HUES48 (cell line): ENCODE results near the gene C1orf74.
"Not testable (repeated sequence)": the region's sequence is repeated elsewhere in the genome, so short reads cannot be mapped to it uniquely, and the experiment has no call there.

ENCODE experiments used
- H3K27ac ChIP-seq: one replicate; pipeline ENCODE4 v1.7.0; 2013; ENCODE audit warnings: low read depth, low read length, inconsistent platforms
- H3K27me3 ChIP-seq: 2 replicates; pipeline ENCODE4 v1.6.1; 2013; ENCODE audit warnings: mild to moderate bottlenecking, low read length; ENCODE audit not compliant: control insufficient read depth, insufficient read depth
- H3K36me3 ChIP-seq: 2 replicates; pipeline ENCODE4 v1.6.1; 2013; ENCODE audit warnings: low read length; ENCODE audit not compliant: control insufficient read depth, insufficient read depth
- H3K4me1 ChIP-seq: 2 replicates; pipeline ENCODE4 v1.6.1; 2013; ENCODE audit warnings: mild to moderate bottlenecking, low read length; ENCODE audit not compliant: control insufficient read depth, insufficient read depth
- H3K4me3 ChIP-seq: 2 replicates; pipeline ENCODE4 v1.5.1; 2013; ENCODE audit warnings: mild to moderate bottlenecking, low read depth, low read length
- H3K9ac ChIP-seq: 2 replicates; pipeline ENCODE4 v1.6.1; 2013; ENCODE audit warnings: mild to moderate bottlenecking, low read depth, low read length, moderate library complexity
- H3K9me3 ChIP-seq: 2 replicates; pipeline ENCODE4 v1.6.1; 2013; ENCODE audit warnings: low read length; ENCODE audit not compliant: control insufficient read depth, insufficient read depth

C1orf74 gene

GRCh38 chr1:209805341-209805781 lies 21.0 kb upstream of the C1orf74 start:
- Histone ChIP-seq H3K9ac (peak overlapping the region; percentile 65), H3K4me3 (peak overlapping the region; percentile 94), H3K4me1 (peaks cover 5% of the 10 kb centered on the region), H3K27me3 (no peaks in the 10 kb centered on the region), H3K9me3 (no peaks in the 10 kb centered on the region), H3K36me3 (no peaks in the 10 kb centered on the region), H3K27ac (no peak overlapping the region)

DNA sequence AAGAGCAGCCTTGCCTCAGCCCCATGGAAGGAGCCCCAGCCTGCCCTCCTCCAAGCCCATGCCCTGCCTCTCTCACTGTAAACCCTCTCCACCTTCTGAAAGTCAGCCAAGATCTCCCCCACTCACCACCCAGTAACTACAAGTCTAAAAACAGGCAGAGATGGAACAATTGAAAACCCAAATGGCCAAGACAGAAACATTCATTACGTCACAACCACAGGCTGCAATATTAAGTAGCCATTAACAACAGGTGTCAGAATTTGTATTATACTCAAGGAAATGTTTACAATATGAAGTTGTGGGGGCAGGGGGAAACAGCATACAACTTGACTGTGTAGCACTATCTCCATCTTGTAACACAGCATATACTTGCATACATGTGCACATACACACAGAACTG lies 19.2 kb upstream of the C1orf74 start:
- H3K4me1 ChIP-seq: peaks cover 5% of the 10 kb centered on the region
- no peaks in the 10 kb centered on the region for H3K27me3 ChIP-seq
- H3K4me3 ChIP-seq: no peak overlapping the region
- peaks cover 4% of the 10 kb centered on the region; the same call in 1 of the 2 replicates for H3K36me3 ChIP-seq
- H3K9me3 ChIP-seq: no peaks in the 10 kb centered on the region
- no peak overlapping the region for H3K27ac ChIP-seq
- no peak overlapping the region for H3K9ac ChIP-seq

DNA sequence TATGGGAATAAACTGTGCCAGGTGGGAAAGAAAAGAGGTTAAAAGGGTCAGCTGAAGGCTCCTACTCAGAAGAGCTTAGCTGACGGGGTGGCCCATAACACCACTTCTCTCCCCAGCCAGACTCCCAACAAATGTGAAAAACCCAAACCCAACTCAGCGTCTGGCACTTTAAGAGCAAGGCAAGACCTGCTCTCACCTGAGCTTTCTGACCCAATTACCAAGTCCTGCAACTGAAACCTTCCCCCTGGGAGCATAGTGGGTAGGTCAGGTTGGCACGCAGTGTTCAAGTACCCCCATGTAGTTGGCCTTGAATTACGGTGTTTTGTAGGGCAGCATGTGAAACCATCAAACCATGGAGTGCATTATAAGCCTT lies 18.4 kb upstream of the C1orf74 start:
- no peaks in the 10 kb centered on the region for H3K9me3 ChIP-seq
- H3K36me3 ChIP-seq: peaks cover 4% of the 10 kb centered on the region; the same call in 1 of the 2 replicates
- H3K27ac ChIP-seq: no peak overlapping the region
- H3K27me3 ChIP-seq: no peaks in the 10 kb centered on the region
- H3K4me3 ChIP-seq: no peak overlapping the region
- peaks cover 5% of the 10 kb centered on the region for H3K4me1 ChIP-seq
- H3K9ac ChIP-seq: no peak overlapping the region

- Histone ChIP-seq H3K9ac (no peak overlapping the region), H3K27ac (no peak overlapping the region), H3K27me3 (no peaks in the 10 kb centered on the region), H3K4me3 (no peak overlapping the region), H3K4me1 (peaks cover 5% of the 10 kb centered on the region), H3K9me3 (no peaks in the 10 kb centered on the region), H3K36me3 (peaks cover 4% of the 10 kb centered on the region; the same call in 1 of the 2 replicates)
These were observed 17.9 kb upstream of the C1orf74 start for GRCh38 chr1:209802117-209802779.

DNA sequence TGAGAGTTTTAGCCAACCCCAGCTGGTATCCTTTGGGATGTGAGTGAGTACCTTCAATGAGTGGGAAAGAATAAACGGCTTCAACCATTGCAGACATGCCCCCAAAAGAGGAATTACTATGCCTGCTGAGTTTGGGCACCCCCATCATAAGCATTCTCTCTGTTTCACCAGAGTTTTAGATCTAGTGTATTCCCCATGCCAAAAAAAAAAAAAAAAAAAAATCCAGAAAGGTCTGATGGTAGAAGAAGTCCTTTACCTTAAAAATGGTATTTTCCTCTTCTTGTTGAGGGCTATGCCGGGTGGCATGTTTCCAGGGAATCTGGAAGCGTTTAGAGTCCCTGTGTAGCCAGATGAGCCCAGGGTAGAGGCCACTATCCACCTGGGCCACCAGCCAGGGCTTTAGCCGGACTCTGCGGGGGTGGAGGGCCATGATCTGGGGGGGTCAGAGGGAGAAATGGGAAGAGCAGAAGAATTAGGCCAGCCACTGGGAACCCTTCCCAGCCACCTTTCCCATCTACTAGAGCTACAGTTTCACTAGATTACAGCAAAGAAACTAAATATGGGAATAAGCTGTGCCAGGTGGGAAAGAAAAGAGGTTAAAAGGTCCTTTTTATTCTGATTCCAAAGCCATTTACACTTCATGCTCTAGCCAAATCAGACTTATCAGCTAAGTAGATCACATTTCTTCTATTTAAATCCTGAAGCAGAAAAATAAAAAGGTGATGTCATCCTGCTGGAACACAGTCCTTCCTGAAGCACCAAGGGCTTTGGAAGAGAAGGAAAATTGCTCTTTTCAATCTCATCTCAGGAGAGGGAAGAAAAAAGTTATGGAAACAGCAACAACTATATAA lies 16.9 kb upstream of the C1orf74 start:
- H3K9ac ChIP-seq: no peak overlapping the region
- H3K4me3 ChIP-seq: no peak overlapping the region
- H3K9me3 ChIP-seq: no peaks in the 10 kb centered on the region
- H3K27me3 ChIP-seq: no peaks in the 10 kb centered on the region
- peaks cover 4% of the 10 kb centered on the region; the same call in 1 of the 2 replicates for H3K36me3 ChIP-seq
- peaks cover under 1% of the 10 kb centered on the region for H3K4me1 ChIP-seq
- H3K27ac ChIP-seq: no peak overlapping the region

GRCh38 chr1:209797978-209798639 lies 13.8 kb upstream of the C1orf74 start:
- Histone ChIP-seq H3K4me1 (no peaks in the 10 kb centered on the region), H3K9me3 (no peaks in the 10 kb centered on the region), H3K36me3 (peaks cover 19% of the 10 kb centered on the region), H3K27ac (no peak overlapping the region), H3K27me3 (no peaks in the 10 kb centered on the region), H3K9ac (no peak overlapping the region), H3K4me3 (no peak overlapping the region)

DNA sequence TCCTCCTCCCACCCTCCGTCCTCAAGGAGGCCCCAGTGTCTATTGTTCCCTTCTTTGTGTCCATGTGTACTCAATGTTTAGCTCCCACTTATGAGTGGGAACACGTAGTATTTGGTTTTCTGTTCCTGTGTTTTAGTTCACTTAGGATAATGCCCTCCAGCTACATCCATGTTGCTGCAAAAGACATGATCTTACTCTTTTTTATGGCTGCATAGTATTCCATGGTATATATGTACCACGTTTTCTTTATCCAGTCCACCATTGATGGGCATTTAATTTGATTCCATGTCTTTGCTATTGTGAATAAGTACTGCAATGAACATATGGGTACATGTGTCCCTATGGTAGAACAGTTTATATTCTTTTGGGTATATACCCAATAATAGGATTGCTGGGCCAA lies 9.4 kb upstream of the C1orf74 start:
- H3K4me1 ChIP-seq, H3K4me3 ChIP-seq, H3K9me3 ChIP-seq, H3K9ac ChIP-seq, H3K27ac ChIP-seq, H3K27me3 ChIP-seq: not testable (repeated sequence)
- peaks cover 48% of the 10 kb centered on the region for H3K36me3 ChIP-seq

GRCh38 chr1:209791920-209792319 lies 7.6 kb upstream of the C1orf74 start:
- no peaks in the 10 kb centered on the region for H3K4me1 ChIP-seq
- H3K27ac ChIP-seq: no peak overlapping the region
- peaks cover 53% of the 10 kb centered on the region for H3K36me3 ChIP-seq
- H3K27me3 ChIP-seq: no peaks in the 10 kb centered on the region
- no peak overlapping the region for H3K4me3 ChIP-seq
- no peaks in the 10 kb centered on the region for H3K9me3 ChIP-seq
- no peak overlapping the region for H3K9ac ChIP-seq

GRCh38 chr1:209790286-209791193 lies 6.2 kb upstream of the C1orf74 start:
- Histone ChIP-seq H3K27ac (no peak overlapping the region), H3K27me3 (no peaks in the 10 kb centered on the region), H3K9ac (no peak overlapping the region), H3K4me3 (no peak overlapping the region), H3K36me3 (peaks cover 53% of the 10 kb centered on the region), H3K4me1 (no peaks in the 10 kb centered on the region), H3K9me3 (no peaks in the 10 kb centered on the region)

- Histone ChIP-seq H3K9ac (no peak overlapping the region), H3K9me3 (no peaks in the 10 kb centered on the region), H3K4me1 (peaks cover 4% of the 10 kb centered on the region), H3K36me3 (peaks cover 44% of the 10 kb centered on the region), H3K27ac (no peak overlapping the region), H3K4me3 (no peak overlapping the region), H3K27me3 (no peaks in the 10 kb centered on the region)
These were observed 4.9 kb upstream of the C1orf74 start for GRCh38 chr1:209789245-209789644.
